Nephron progenitor cell (in vitro differentiated cells): ENCODE results near the gene AGAP3.

Experiments
- DNase-seq: peaks from one replicate; pipeline ENCODE4 v3.0.0; 2021
- H3K27ac Mint-ChIP-seq: 2 replicates; pipeline ENCODE4 v1.8.0; 2021; ENCODE audit warnings: mild to moderate bottlenecking, moderate library complexity, mixed read lengths
- H3K27me3 Mint-ChIP-seq: 2 replicates; pipeline ENCODE4 v1.8.0; 2021; ENCODE audit warnings: mild to moderate bottlenecking, low read depth, mixed read lengths; ENCODE audit not compliant: poor library complexity
- H3K36me3 Mint-ChIP-seq: 2 replicates; pipeline ENCODE4 v1.8.0; 2021; ENCODE audit warnings: low read depth, mixed read lengths
- H3K4me1 Mint-ChIP-seq: 2 replicates; pipeline ENCODE4 v1.8.0; 2021; ENCODE audit warnings: mixed read lengths
- H3K4me3 Mint-ChIP-seq: 2 replicates; pipeline ENCODE4 v1.8.0; 2021; ENCODE audit warnings: mild to moderate bottlenecking, moderate library complexity, mixed read lengths
- H3K9me3 Mint-ChIP-seq: 2 replicates; pipeline ENCODE4 v1.8.0; 2021; ENCODE audit warnings: mild to moderate bottlenecking, moderate library complexity, mixed read lengths
- CTCF ChIP-seq: fragments of 200-600 bp; sonication (generic); IDR thresholded peaks from 2 replicates; pipeline ENCODE4 v1.5.0; 2021; ENCODE audit warnings: antibody characterized with exemption

AGAP3 gene

GRCh38 chr7:151099486-151100211 lies 13.4 kb downstream of the AGAP3 start:
- Mint-ChIP-seq H3K36me3 (peaks cover 19% of the 10 kb centered on the region), H3K4me3 (no peak overlapping the region), H3K9me3 (no peaks in the 10 kb centered on the region), H3K27me3 (peaks cover 3% of the 10 kb centered on the region), H3K27ac (no peak overlapping the region), H3K4me1 (peaks cover 21% of the 10 kb centered on the region)
- no peak for DNase-seq
- no peak for TF ChIP-seq CTCF

GRCh38 chr7:151100921-151101320 lies 14.6 kb downstream of the AGAP3 start:
- H3K27me3 Mint-ChIP-seq: peaks cover 3% of the 10 kb centered on the region
- no peak overlapping the region for H3K4me3 Mint-ChIP-seq
- TF ChIP-seq CTCF: no peak
- peaks cover 16% of the 10 kb centered on the region for H3K4me1 Mint-ChIP-seq
- no peaks in the 10 kb centered on the region for H3K9me3 Mint-ChIP-seq
- peaks cover 26% of the 10 kb centered on the region for H3K36me3 Mint-ChIP-seq
- no peak overlapping the region for H3K27ac Mint-ChIP-seq
- no peak for DNase-seq

DNA sequence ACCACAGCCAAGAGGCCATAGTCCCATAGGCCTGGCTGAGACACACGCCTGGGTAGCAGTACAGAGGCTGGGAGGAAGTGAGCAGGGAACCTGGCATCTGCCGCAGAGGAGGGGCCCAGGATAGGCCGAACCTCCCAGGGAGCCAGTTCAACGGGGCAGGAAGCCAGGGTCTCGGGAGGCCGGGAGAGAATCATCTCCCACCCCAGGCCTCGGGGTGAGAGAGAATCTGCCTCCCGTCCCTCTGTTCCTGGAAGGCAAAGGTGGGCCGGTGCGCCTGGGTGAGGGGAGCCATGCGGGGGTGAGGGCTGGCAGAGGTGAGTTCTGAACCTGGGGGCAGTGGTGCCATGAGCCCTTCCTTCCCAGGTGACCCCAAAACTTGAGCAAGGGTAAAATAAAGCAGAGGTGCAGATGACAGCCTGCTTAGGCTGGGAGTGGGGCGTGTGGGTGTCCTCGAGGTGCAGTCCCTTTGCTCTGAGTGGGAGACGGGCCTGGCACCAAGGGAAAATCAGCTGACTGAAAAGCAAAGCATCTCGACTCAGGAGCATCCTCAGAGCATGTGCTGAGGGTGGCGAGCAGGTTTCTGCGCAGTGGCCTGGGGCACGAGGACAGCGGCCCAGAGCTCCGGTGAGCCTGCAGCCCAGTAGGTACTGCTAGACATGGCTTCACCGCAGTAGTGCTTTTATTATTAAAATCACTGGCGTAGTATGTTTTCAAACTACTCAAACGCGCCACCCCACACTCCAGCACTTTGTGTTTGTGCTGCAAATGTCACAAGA lies 15.5 kb downstream of the AGAP3 start:
- Mint-ChIP-seq H3K4me3 (no peak overlapping the region), H3K9me3 (no peaks in the 10 kb centered on the region), H3K27me3 (peaks cover 3% of the 10 kb centered on the region), H3K4me1 (peaks cover 16% of the 10 kb centered on the region), H3K27ac (no peak overlapping the region), H3K36me3 (peaks cover 27% of the 10 kb centered on the region)
- DNase-seq: no peak
- TF ChIP-seq CTCF: no peak

- Mint-ChIP-seq H3K4me3 (no peak overlapping the region), H3K9me3 (no peaks in the 10 kb centered on the region), H3K36me3 (peaks cover 18% of the 10 kb centered on the region), H3K4me1 (peaks cover 9% of the 10 kb centered on the region), H3K27ac (no peak overlapping the region), H3K27me3 (peaks cover 3% of the 10 kb centered on the region)
- TF ChIP-seq CTCF: no peak
- DNase-seq: no peak
Observed at GRCh38 chr7:151102991-151103390, 16.7 kb downstream of the AGAP3 start.

- Mint-ChIP-seq H3K27me3 (peaks cover 3% of the 10 kb centered on the region), H3K36me3 (peaks cover 16% of the 10 kb centered on the region), H3K27ac (no peak overlapping the region), H3K4me3 (no peak overlapping the region), H3K4me1 (peaks cover 13% of the 10 kb centered on the region), H3K9me3 (no peaks in the 10 kb centered on the region)
- no peak for TF ChIP-seq CTCF
- DNase-seq: no peak
Observed at GRCh38 chr7:151103973-151104372, 17.7 kb downstream of the AGAP3 start.
